Measurements from ENCODE around the gene OXNAD1.

DNA sequence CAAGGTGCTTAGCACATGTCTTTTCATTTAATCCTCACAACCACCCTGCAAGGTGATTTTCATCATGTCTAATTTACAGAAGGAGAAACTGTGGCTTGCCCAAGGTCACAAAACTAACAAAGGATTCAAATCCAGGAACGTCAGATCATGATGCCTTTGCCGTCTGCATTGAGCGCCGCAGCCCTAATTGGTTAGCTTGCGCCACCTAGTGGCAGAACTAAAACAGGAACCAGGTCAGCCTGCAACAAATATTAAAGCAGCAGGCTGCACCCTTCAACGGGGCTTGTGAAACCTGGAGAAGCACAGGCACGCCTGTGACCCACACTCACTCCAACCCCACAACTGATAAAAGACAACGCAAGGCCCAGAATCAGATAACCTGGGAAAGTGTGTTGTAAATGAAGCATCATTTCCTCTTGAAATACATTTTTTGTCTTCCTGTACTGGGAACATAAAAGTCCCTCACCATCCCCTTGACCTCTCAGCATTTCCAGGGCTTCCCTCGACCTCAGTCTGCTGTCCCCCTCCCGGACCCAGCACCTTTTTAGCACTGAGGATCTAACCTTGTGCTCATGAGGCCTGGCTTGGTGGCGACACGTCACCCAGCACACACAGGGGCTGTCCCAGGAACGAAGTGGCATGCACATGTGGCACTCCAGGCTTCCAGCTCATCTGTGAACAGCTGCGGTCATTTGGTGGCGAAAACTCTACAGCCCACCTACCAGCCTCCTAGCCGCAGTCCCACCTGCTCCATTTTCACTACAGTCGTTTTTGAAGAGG is 17.5 kb upstream of the OXNAD1 start:
- no peak for TF ChIP-seq FOXJ3 (CRISPR knock-in tag; IDR thresholded peaks at IDR 0.05; ENCODE audit: borderline replicate concordance)
- no peak for TF ChIP-seq POLR2AphosphoS5 (IDR thresholded peaks at IDR 0.05; ENCODE audit: low read depth, low read length)
- no peak for TF ChIP-seq ZNF296 (CRISPR knock-in tag; conservative IDR thresholded peaks at IDR 0.05)
- TF ChIP-seq GTF2F1 (IDR thresholded peaks at IDR 0.05; ENCODE audit: low read length), result no peak
- no peak for TF ChIP-seq ATRX (CRISPR knock-in tag; IDR thresholded peaks at IDR 0.05; ENCODE audit: borderline replicate concordance)

All from HepG2 (cell line).